Astrocyte of the cerebellum (primary cell): ENCODE measurements around the gene VGLL4.

Source experiments
- DNase-seq: peaks from one replicate; pipeline ENCODE4 v3.0.0-alpha.2; 2011; ENCODE audit warnings: low read depth
- H3K4me3 ChIP-seq: 2 replicates; pipeline ENCODE4 v1.5.1; 2011; ENCODE audit warnings: mild to moderate bottlenecking, low read depth, low read length, moderate library complexity
- in situ Hi-C: cut with HindIII; loops from 2 replicates; pipeline ENCODE4 v1.10.0; 2017; ENCODE audit warnings: low sequenced_read_pairs
- TF ChIP-seq, protein P1 (sequence below): IDR thresholded peaks from 2 replicates; pipeline ENCODE4 v1.5.1; 2012; ENCODE audit warnings: low read length, low read depth, moderate library complexity, mild to moderate bottlenecking; ENCODE audit errors: missing control alignments

The VGLL4 gene

DNA sequence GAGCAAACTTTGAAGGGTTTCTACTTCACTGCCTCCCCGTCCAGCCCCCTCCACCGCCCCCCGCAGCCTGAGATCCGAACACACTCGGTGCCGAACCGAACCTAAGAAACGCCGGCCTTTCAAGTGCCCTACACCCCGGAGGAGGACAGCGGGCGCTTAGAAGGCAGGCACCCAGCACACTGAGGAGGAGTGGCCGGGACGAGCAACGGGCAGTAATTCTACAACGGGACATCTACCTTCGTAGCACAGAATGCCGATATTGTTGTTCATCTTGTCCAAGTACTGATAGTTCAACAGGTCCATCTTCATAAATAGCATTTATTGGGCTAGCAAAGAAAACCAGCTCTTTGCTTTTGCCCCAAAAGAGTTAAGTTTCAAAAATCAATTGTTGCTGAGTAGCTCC lies 513 bp downstream of the VGLL4 start:
- TF ChIP-seq, protein P1, sequence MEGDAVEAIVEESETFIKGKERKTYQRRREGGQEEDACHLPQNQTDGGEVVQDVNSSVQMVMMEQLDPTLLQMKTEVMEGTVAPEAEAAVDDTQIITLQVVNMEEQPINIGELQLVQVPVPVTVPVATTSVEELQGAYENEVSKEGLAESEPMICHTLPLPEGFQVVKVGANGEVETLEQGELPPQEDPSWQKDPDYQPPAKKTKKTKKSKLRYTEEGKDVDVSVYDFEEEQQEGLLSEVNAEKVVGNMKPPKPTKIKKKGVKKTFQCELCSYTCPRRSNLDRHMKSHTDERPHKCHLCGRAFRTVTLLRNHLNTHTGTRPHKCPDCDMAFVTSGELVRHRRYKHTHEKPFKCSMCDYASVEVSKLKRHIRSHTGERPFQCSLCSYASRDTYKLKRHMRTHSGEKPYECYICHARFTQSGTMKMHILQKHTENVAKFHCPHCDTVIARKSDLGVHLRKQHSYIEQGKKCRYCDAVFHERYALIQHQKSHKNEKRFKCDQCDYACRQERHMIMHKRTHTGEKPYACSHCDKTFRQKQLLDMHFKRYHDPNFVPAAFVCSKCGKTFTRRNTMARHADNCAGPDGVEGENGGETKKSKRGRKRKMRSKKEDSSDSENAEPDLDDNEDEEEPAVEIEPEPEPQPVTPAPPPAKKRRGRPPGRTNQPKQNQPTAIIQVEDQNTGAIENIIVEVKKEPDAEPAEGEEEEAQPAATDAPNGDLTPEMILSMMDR: no peak
- peak overlapping the region; percentile 92 for H3K4me3 ChIP-seq
- in situ Hi-C loops: no loop called here
- no peak for DNase-seq

DNA sequence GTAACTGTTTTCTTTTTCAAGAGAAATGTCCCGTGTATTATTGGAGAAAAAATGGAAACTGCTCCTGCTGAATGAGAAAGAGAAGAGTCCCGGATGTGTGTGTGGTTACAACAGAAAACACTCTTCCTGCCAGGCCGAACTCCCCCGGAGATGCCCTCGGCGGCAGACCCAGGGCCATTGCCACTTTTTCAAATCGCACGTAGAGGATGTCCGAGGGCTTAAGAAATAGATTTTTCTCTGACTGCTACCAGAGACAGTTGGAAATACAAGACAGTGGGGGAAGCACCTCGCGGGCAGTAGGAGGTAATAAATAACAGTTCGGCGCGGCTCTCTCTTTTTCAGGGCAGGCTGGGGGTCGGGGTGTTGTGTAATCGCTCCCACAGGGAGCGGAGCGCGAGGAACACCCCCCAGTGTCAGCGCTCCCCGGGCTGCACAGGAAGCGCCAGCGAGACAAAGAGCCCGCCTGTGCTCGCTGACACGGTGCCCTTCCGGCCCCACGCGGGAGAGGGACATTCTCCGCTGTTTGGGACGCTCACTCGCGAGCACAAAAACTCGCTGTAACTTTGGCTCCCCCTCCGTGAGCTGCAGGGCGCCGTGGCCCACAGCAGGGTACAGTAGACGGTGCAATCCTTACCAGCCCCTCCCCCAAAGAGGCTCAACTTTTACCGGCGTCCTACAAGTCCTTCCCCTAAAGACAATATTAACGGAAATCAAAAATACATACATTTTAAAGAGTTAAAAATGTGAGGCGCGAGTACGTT lies 1.1 kb downstream of the VGLL4 start:
- DNase-seq: peak; percentile 55
- in situ Hi-C loops: no loop called here
- TF ChIP-seq, protein P1: no peak
- peak overlapping the region; percentile 92 for H3K4me3 ChIP-seq

DNA sequence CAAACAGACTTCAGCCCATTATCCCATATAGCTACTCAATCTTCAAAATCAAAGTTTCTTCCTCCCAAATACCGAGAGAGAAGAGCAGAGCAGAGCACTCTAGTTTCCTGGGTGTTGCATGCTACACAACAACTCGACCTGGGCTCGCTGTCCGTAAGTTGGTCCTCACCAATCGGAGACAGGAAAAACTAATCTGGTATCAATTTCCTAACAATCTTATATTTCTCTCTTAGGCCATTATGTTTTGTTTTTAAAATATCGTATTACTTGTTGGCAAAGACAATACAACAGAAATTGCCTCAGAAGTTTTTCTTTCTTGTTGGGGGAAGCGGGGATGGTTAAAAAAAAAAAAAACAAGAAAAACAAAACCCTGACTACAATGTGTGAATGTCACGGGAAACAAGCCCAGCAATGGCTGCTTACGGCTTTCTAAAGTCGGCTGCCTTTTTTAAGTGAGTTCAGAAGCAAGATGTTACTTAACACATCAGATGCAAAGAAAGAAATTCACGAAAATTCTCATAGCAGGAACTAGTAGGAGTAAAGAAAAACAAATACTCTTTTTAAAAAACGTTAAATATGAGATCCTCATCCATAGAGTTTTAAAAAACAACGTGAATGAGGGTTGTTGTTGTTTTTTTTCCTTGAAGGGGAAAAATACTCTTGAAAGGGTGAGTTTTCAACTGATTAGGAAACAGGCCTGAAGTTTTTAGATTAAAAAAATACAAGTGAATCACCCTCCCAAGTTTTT lies 1.9 kb downstream of the VGLL4 start:
- peak; percentile 29 for DNase-seq
- in situ Hi-C loops: no loop called here
- H3K4me3 ChIP-seq: peak overlapping the region; percentile 92
- TF ChIP-seq, protein P1: no peak

DNA sequence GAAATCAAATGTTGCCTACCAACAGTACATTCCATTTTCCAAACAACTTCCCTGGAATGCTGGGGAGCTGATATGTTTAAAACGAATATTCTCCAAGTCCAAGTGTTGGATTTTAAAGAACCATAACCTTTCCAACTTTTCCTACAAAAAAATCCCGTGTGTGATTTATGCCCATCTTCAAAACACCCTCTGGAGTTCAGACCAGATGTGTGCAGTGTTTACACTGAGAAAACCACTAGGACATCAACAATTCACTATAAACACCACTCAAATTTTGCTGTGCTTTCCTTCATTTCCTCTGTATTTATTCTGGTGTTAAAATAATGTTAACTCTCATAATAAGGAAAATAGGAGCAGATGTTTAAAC lies 2.4 kb downstream of the VGLL4 start:
- TF ChIP-seq, protein P1: no peak
- peak overlapping the region; percentile 92 for H3K4me3 ChIP-seq
- in situ Hi-C loops: no loop called here
- DNase-seq: no peak

DNA sequence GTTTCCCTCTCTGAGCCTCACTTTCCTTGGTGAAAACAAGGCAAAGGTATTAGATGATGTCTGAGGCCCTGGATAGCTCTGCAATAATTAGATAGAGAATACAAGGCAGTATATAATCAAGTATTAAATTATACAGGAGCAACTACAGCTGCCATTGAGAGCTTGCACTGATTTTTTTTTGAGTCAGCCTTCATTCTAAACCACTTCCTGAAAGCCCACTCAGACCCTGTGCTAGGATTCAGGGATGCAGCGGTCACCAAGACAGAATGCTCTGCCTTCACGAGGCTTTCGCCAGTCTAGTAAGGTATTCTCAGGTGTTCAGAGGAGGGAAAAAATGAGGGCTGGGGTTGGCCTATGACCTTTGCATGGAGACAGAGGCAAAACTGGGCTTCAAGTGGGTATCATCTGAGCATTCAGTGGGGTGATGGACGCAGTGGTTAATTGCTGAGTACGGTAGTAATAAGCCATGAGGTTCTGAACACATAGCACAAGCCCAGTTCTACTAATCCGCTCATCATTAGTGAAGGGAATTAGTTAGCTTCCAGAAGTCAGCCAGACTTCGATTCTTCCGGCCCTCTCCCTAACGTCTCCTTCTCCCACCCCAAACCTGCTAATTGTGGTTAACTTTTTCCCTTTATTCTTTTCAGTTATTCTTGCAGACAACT lies 3.6 kb downstream of the VGLL4 start:
- TF ChIP-seq, protein P1: no peak
- in situ Hi-C loops: no loop called here
- peak overlapping the region; percentile 92 for H3K4me3 ChIP-seq
- DNase-seq: no peak

DNA sequence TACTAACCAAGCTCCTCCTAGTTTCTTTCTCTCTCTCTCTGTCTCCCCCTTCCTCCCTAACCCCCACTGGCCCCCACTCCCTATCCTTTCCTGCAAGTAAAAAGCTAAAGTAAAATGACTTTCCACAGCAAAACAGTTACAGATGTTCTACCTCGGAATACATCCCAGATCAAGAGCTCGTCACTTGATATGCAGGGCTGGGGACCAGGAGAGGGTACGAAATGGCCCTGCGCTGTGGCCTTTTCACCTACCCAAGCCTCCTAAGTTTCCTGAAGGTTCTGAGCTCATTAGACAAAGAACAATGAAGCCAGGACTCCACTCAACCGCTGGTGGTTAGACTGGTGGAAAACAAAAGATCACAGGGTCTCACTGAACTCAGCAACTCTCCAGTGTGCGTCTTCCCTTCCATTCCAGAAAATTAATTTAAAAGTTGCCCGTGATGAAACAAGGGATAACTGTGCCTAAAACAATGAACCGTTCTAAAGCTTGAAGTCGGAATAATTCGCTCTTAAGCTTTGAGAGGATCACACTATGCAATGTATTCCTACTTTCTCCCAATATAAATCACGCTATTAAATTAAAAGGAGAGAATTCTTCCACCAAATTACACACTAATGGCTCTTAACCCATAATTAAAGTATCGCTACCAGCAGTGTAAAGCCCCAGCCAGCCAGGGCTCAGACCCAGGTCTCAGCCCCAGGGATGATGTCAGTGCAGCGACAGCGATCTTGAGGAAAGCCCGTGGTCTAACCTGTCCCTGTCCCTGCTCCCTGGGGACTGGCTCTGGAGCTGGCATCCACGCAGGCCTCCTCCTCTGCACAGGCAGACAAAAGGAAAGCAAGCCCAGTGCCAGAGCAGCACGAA lies 5.0 kb downstream of the VGLL4 start:
- in situ Hi-C loops: loop anchor here (5.0 kb wide), 1 partner anchor 36 kb away; no protein-coding TSS in a partner anchor
- H3K4me3 ChIP-seq: peak overlapping the region; percentile 92
- TF ChIP-seq, protein P1: no peak
- DNase-seq: no peak
